ENCODE data around the gene VWC2. TPM values are rescaled to one million over a fixed set of nuclear protein-coding genes. Genes with fewer than 3 reads are reported as not detected.

The VWC2 gene
- total RNA-seq, 1 experiment from 2014 or later = not detected

- intact Hi-C loops (cut with micrococcal nuclease) = no loop called here
- no TSS peak for BruUV-seq (replicated peaks)
- TF ChIP-seq, protein P1, sequence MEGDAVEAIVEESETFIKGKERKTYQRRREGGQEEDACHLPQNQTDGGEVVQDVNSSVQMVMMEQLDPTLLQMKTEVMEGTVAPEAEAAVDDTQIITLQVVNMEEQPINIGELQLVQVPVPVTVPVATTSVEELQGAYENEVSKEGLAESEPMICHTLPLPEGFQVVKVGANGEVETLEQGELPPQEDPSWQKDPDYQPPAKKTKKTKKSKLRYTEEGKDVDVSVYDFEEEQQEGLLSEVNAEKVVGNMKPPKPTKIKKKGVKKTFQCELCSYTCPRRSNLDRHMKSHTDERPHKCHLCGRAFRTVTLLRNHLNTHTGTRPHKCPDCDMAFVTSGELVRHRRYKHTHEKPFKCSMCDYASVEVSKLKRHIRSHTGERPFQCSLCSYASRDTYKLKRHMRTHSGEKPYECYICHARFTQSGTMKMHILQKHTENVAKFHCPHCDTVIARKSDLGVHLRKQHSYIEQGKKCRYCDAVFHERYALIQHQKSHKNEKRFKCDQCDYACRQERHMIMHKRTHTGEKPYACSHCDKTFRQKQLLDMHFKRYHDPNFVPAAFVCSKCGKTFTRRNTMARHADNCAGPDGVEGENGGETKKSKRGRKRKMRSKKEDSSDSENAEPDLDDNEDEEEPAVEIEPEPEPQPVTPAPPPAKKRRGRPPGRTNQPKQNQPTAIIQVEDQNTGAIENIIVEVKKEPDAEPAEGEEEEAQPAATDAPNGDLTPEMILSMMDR (IDR thresholded peaks at IDR 0.05; ENCODE audit: unreplicated experiment) = no peak
- no peak overlapping the region for H3K4me3 Mint-ChIP-seq (ENCODE audit: unreplicated experiment)
- CTCF ChIA-PET = no interaction called here
- H3K9me3 Mint-ChIP-seq (ENCODE audit: unreplicated experiment) = peaks cover 1% of the 10 kb centered on the region
- H3K4me1 Mint-ChIP-seq (ENCODE audit: insufficient read depth, unreplicated experiment) = no peaks in the 10 kb centered on the region
- H3K27me3 Mint-ChIP-seq (ENCODE audit: insufficient read depth, unreplicated experiment) = peaks cover 22% of the 10 kb centered on the region
- H3K27ac Mint-ChIP-seq (ENCODE audit: low read depth, unreplicated experiment) = no peak overlapping the region
- POLR2A ChIA-PET = no interaction called here
- no peaks in the 10 kb centered on the region for H3K36me3 Mint-ChIP-seq (ENCODE audit: insufficient read depth, unreplicated experiment)
- DNase-seq (ENCODE audit: unreplicated experiment) = no peak
These were observed 2.6 kb downstream of the VWC2 start for GRCh38 chr7:49775949-49776443.

DNA sequence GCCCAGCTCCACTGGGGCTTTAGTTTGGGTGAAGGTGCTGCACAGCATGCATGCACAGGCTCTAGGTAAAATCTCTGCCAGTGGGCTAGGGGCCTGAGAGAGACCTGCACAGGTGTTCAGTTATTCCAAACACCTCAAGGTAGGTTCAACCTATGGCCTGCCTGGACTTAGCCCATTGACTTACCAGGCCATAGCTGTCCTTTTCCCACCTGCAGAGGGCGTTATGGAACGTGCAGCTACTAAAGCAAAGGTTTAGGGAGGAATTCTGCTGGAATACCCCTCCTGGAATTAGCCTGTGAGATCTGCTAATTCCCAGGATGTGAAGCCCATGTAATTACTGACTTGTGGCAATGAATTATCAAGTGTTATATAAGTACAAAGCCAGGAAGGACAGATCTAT, 3.6 kb downstream of the VWC2 start:
- no TSS peak for BruUV-seq (replicated peaks)
- peak; percentile 20 for DNase-seq (ENCODE audit: unreplicated experiment)
- CTCF ChIA-PET = interaction anchor here (0.6 to 0.7 kb wide), 2 partner anchors 10 to 144 kb away, joined by 3 read pairs; no protein-coding TSS in a partner anchor
- intact Hi-C loops (cut with micrococcal nuclease) = no loop called here
- no peaks in the 10 kb centered on the region for H3K9me3 Mint-ChIP-seq (ENCODE audit: unreplicated experiment)
- TF ChIP-seq, protein P1 (IDR thresholded peaks at IDR 0.05; ENCODE audit: unreplicated experiment) = no peak
- H3K4me3 Mint-ChIP-seq (ENCODE audit: unreplicated experiment) = no peak overlapping the region
- no peaks in the 10 kb centered on the region for H3K4me1 Mint-ChIP-seq (ENCODE audit: insufficient read depth, unreplicated experiment)
- peaks cover 22% of the 10 kb centered on the region for H3K27me3 Mint-ChIP-seq (ENCODE audit: insufficient read depth, unreplicated experiment)
- POLR2A ChIA-PET = no interaction called here
- H3K36me3 Mint-ChIP-seq (ENCODE audit: insufficient read depth, unreplicated experiment) = no peaks in the 10 kb centered on the region
- no peak overlapping the region for H3K27ac Mint-ChIP-seq (ENCODE audit: low read depth, unreplicated experiment)

DNA sequence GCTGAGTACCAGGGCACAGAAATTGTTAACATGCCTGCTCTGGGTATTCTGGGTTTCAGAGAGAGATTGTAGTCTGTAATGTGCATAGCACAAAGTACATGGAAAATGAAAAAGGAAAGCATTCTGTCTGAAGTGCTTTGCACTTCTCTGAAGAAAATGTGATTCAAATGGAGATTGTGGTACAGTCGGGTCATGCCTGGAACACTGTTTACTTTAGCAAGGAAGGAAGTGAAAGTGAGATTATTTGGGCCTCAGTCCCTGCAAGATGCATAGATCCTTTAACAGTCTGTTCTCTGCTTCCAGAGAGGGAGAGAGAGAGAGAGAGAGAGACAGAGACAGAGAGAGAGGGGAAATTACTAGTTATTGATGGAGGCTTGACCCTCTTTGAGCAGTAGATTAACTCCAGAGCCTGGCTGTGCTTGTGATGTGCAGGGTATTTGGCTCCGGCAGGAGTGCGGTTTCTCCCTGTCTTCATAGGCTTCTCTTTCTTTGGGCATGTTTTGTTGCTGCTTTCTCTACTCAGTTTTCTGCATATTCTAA, 5.4 kb downstream of the VWC2 start:
- TF ChIP-seq, protein P1 (IDR thresholded peaks at IDR 0.05; ENCODE audit: unreplicated experiment) = no peak
- Mint-ChIP-seq H3K4me3 (ENCODE audit: unreplicated experiment) (no peak overlapping the region), H3K27me3 (ENCODE audit: insufficient read depth, unreplicated experiment) (peaks cover 10% of the 10 kb centered on the region), H3K9me3 (ENCODE audit: unreplicated experiment) (no peaks in the 10 kb centered on the region), H3K4me1 (ENCODE audit: insufficient read depth, unreplicated experiment) (no peaks in the 10 kb centered on the region), H3K36me3 (ENCODE audit: insufficient read depth, unreplicated experiment) (no peaks in the 10 kb centered on the region), H3K27ac (ENCODE audit: low read depth, unreplicated experiment) (no peak overlapping the region)
- CTCF ChIA-PET = no interaction called here
- POLR2A ChIA-PET = no interaction called here
- intact Hi-C loops (cut with micrococcal nuclease) = no loop called here
- no TSS peak for BruUV-seq (replicated peaks)
- no peak for DNase-seq (ENCODE audit: unreplicated experiment)

DNA sequence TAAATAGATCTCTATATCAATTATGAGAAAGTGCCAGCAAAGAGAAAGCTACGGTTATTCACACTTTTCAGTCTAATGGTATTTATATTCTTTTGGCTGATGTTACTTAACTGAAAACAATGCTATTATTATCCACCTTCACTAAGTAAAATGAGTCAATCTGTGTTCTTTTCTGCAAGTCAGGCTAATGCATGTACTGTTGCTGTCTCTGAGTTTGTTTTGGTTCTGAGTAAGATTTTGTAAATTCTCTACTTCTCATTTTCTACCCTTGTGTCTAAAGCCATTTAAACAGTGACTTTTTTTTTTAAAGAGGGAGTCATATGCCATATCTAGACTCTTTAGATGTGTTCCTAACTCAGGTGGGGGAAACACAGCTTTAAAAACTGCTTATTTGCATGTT, 7.5 kb downstream of the VWC2 start:
- ChIA-PET POLR2A (no interaction called here), CTCF (interaction anchor here (0.5 kb wide), 1 partner anchor 1755 kb away, joined by 4 read pairs; no protein-coding TSS in a partner anchor)
- Mint-ChIP-seq H3K27ac (ENCODE audit: low read depth, unreplicated experiment) (no peak overlapping the region), H3K27me3 (ENCODE audit: insufficient read depth, unreplicated experiment) (peaks cover 10% of the 10 kb centered on the region), H3K4me1 (ENCODE audit: insufficient read depth, unreplicated experiment) (no peaks in the 10 kb centered on the region), H3K36me3 (ENCODE audit: insufficient read depth, unreplicated experiment) (no peaks in the 10 kb centered on the region), H3K9me3 (ENCODE audit: unreplicated experiment) (no peaks in the 10 kb centered on the region), H3K4me3 (ENCODE audit: unreplicated experiment) (no peak overlapping the region)
- intact Hi-C loops (cut with micrococcal nuclease) = no loop called here
- DNase-seq (ENCODE audit: unreplicated experiment) = no peak
- no TSS peak for BruUV-seq (replicated peaks)
- TF ChIP-seq, protein P1 (IDR thresholded peaks at IDR 0.05; ENCODE audit: unreplicated experiment) = no peak
